B cell (primary cell): ENCODE results near the gene KIRREL1. TPM values are rescaled to one million over a fixed set of nuclear protein-coding genes. Genes with fewer than 3 reads are reported as not detected.

Experiments used
- ATAC-seq: fragments of 200-7000 bp; cut with Tn5 transposase; one replicate; pipeline ENCODE4 v1.10.0; 2021; ENCODE audit warnings: low read depth, mild to moderate bottlenecking, moderate number of reproducible peaks, moderate library complexity
- CTCF ChIA-PET: fragments of 350-600 bp; sonication (Branson Sonifier 250); formaldehyde crosslinking; loops from one replicate; lab custom pipeline; 2021; ENCODE audit warnings: antibody characterized with exemption, inconsistent platforms; lab: Charles Lee
- POLR2A ChIA-PET: fragments of 350-600 bp; sonication (Branson Sonifier 250); formaldehyde crosslinking; loops from one replicate; lab custom pipeline; 2021; ENCODE audit warnings: antibody characterized with exemption; lab: Charles Lee
- DNase-seq: peaks from one replicate; pipeline ENCODE4 v3.0.0; 2013
- H2AFZ ChIP-seq: 2 replicates; pipeline ENCODE4 v1.6.1; 2012; ENCODE audit warnings: mild to moderate bottlenecking, low read depth, low read length; ENCODE audit not compliant: insufficient read depth, poor library complexity, severe bottlenecking
- H3K27ac ChIP-seq, 2 donors: 1 replicate in 1 of 2; 2 replicates in 1 of 2; pipeline ENCODE4 v1.5.1; 2012 to 2013; ENCODE audit warnings: low read length in 2 of 2, mild to moderate bottlenecking in 2 of 2, moderate library complexity in 1 of 2
- H3K27me3 ChIP-seq, 4 experiments: fragments of 200-600 bp in 1 of 4; sonication (generic) in 1 of 4; replicated peaks in 1 of 4; 1 replicate in 2 of 4; 2 replicates in 2 of 4; pipeline versions ENCODE4 v1.6.1 to v1.7.0; 2013 to 2016; ENCODE audit warnings: low read length in 3 of 4, mild to moderate bottlenecking in 2 of 4, mixed read lengths in 1 of 4, moderate library complexity in 1 of 4; ENCODE audit not compliant: insufficient read depth in 4 of 4, control insufficient read depth in 3 of 4; ENCODE audit errors: control extremely low read depth in 1 of 4
- H3K36me3 ChIP-seq, 2 experiments: replicated peaks in 1 of 2; 1 replicate in 1 of 2; 2 replicates in 1 of 2; pipeline versions ENCODE4 v1.6.1 to v1.7.1; 2013; ENCODE audit warnings: low read length in 1 of 2; ENCODE audit not compliant: insufficient read depth in 2 of 2, control insufficient read depth in 1 of 2; ENCODE audit errors: control extremely low read depth in 1 of 2, extremely low read depth in 1 of 2
- H3K4me1 ChIP-seq, 2 donors: fragments of 200-600 bp in 1 of 2; sonication (generic) in 1 of 2; 1 replicate in 1 of 2; 2 replicates in 1 of 2; pipeline versions ENCODE4 v1.5.1 to v1.6.1; 2013 to 2017; ENCODE audit warnings: low read length in 2 of 2; ENCODE audit not compliant: control insufficient read depth in 2 of 2, insufficient read depth in 2 of 2
- H3K4me2 ChIP-seq: replicated peaks from 2 replicates; pipeline ENCODE3; 2012; ENCODE audit warnings: mild to moderate bottlenecking, low read depth, low read length; ENCODE audit not compliant: poor library complexity, severe bottlenecking
- H3K4me3 ChIP-seq, 5 experiments: fragments of 200-600 bp in 1 of 5; sonication (generic) in 1 of 5; 1 replicate in 3 of 5; 2 replicates in 2 of 5; pipeline versions ENCODE4 v1.5.1 to v1.7.0; 2011 to 2016; ENCODE audit warnings: low read length in 4 of 5, mild to moderate bottlenecking in 4 of 5, low read depth in 2 of 5, control low read depth in 1 of 5, moderate library complexity in 1 of 5; ENCODE audit not compliant: insufficient read depth in 1 of 5; ENCODE audit errors: control extremely low read depth in 1 of 5, extremely low read depth in 1 of 5
- H3K79me2 ChIP-seq: fragments of 200-600 bp; sonication (generic); one replicate; pipeline ENCODE4 v1.6.0; 2016; ENCODE audit warnings: low read length; ENCODE audit not compliant: control insufficient read depth, insufficient read depth
- H3K9ac ChIP-seq: fragments of 200-600 bp; sonication (generic); 2 replicates; pipeline ENCODE4 v1.6.1; 2017; ENCODE audit warnings: mild to moderate bottlenecking, low read length, moderate library complexity
- H3K9me3 ChIP-seq, 3 donors: one replicate each; pipeline versions ENCODE4 v1.6.1 to v1.7.1; 2013; ENCODE audit warnings: low read length in 2 of 3; ENCODE audit not compliant: control insufficient read depth in 2 of 3, insufficient read depth in 1 of 3; ENCODE audit errors: control extremely low read depth in 1 of 3
- H4K20me1 ChIP-seq: 2 replicates; pipeline ENCODE4 v1.6.0; 2012; ENCODE audit warnings: mild to moderate bottlenecking, low read length; ENCODE audit not compliant: insufficient read depth, control insufficient read depth, poor library complexity, severe bottlenecking
- H3K27ac Mint-ChIP-seq: one replicate; pipeline ENCODE4 v1.8.0; 2021; ENCODE audit warnings: mixed read lengths
- H3K27me3 Mint-ChIP-seq: one replicate; pipeline ENCODE4 v1.8.0; 2021; ENCODE audit warnings: mixed read lengths
- H3K4me1 Mint-ChIP-seq: one replicate; pipeline ENCODE4 v1.8.0; 2021; ENCODE audit warnings: mixed read lengths
- H3K4me3 Mint-ChIP-seq: one replicate; pipeline ENCODE4 v1.8.0; 2021; ENCODE audit warnings: mixed read lengths
- H3K9me3 Mint-ChIP-seq: one replicate; pipeline ENCODE4 v1.8.0; 2022; ENCODE audit warnings: mixed read lengths; ENCODE audit not compliant: insufficient read depth
- CTCF ChIP-seq: fragments of 200-600 bp; IDR thresholded peaks from one replicate; pipeline ENCODE4 v1.8.0; 2022; ENCODE audit warnings: antibody characterized with exemption, mild to moderate bottlenecking
- EZH2 ChIP-seq: IDR thresholded peaks from 2 replicates; pipeline ENCODE4 v1.6.1; 2012; ENCODE audit warnings: borderline replicate concordance, low read depth, mild to moderate bottlenecking, moderate library complexity, low read length; ENCODE audit not compliant: insufficient read depth, poor library complexity, severe bottlenecking
- WGBS: methylation state at CpG from one replicate; pipeline ENCODE4 v1.1.5; 2013; ENCODE audit warnings: missing lambda C conversion rate; ENCODE audit not compliant: insufficient coverage; 5-methylcytosine and 5-hydroxymethylcytosine counted together
- intact Hi-C: fragments of 100-400 bp; cut with micrococcal nuclease; formaldehyde crosslinking; loops from one replicate; pipeline ENCODE4 v1.10.0; 2022
- polyA plus RNA-seq: library from polyadenylated mRNA; depleted of rRNA; stranded (reverse); fragments of >200 nt; gene quantifications from 2 replicates; pipeline ENCODE4 v1.2.3, GENCODE V29; 2012
- total RNA-seq, 2 donors: library from RNA; stranded (reverse); fragments of 120-200 nt in 1 of 2; gene quantifications; 1 replicate in 1 of 2; 2 replicates in 1 of 2; pipeline versions ENCODE4 v1.2.3 to v1.2.4, GENCODE V29; 2013 to 2022

The KIRREL1 gene
- total and polyA plus RNA-seq, 2 donors (not counting 1 experiment from before 2014, with no cell fraction given) = not detected

- Histone ChIP-seq H3K4me2 (no peak overlapping the region), H3K9ac (no peak overlapping the region)
- peaks cover 33% of the 10 kb centered on the region for H3K27me3 Mint-ChIP-seq
Measured at GRCh38 chr1:157995583-157996169, 2.2 kb downstream of the KIRREL1 start.

More at GRCh38 chr1:157995583-157996169, 2.2 kb downstream of the KIRREL1 start:
- H4K20me1 ChIP-seq = no peaks in the 10 kb centered on the region
- Mint-ChIP-seq H3K4me1 (peaks cover 19% of the 10 kb centered on the region), H3K4me3 (no peak overlapping the region), H3K9me3 (no peaks in the 10 kb centered on the region), H3K27ac (no peak overlapping the region)
- intact Hi-C loops = no loop called here
- POLR2A ChIA-PET = no interaction called here
- DNase-seq (no peak), ATAC-seq (no peak)
- no peak overlapping the region for H3K4me3 ChIP-seq
- no peaks in the 10 kb centered on the region for H3K79me2 ChIP-seq
- H3K4me1 ChIP-seq = peaks cover 16 to 21% of the 10 kb centered on the region in 2 donors
- H3K9me3 ChIP-seq = peaks cover 0 to 3% (median 0%) of the 10 kb centered on the region in 3 donors
- peaks cover 0 to 48% (median 20%) of the 10 kb centered on the region in 4 experiments for H3K27me3 ChIP-seq
- no peak overlapping the region for H3K27ac ChIP-seq
- no CpG with 5 or more reads among the region's 3 CpGs for WGBS
- H2AFZ ChIP-seq = no peak overlapping the region
- TF ChIP-seq CTCF (no peak), EZH2 (no peak)
- CTCF ChIA-PET = interaction anchor here (23.5 kb wide), 1 partner anchor 125 kb away, joined by 534 read pairs; a partner anchor contains a TSS
- no peaks in the 10 kb centered on the region for H3K36me3 ChIP-seq
